NOMO-1 treated with dmso at 0.1 percent for 144 hours (cell line): ENCODE data around the gene NARS2.
"Not testable (repeated sequence)": the region's sequence is repeated elsewhere in the genome, so short reads cannot be mapped to it uniquely, and the experiment has no call there.

Source experiments
- DNase-seq: peaks from one replicate; lab custom pipeline; 2025; ENCODE audit not compliant: unreplicated experiment; lab: John Stamatoyannopoulos, UW

Gene NARS2

DNA sequence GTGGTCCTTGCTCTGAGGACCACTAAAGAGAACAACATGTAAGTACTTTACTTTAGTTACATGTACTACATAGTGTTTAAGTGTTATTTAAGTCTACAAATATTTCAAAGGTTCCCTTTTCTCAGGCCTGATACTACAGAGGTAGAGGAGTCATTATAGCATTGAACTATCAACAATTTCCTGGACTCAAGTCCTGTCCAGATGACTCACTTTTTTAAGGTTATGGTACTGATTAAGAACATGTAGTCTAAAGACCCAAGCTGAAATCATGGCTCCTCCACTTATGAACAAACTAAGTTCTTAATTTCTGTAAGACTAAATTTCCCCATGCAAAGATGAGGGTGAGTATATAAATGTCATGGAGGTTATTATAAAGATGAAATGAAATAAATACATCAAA, 74.7 kb downstream of the NARS2 start:
- no peak for DNase-seq

GRCh38 chr11:78497293-78497692, 77.4 kb downstream of the NARS2 start:
- no peak for DNase-seq

- DNase-seq, result no peak
Observed at GRCh38 chr11:78493413-78493975, 81.2 kb downstream of the NARS2 start.

- no peak for DNase-seq
Observed at GRCh38 chr11:78492973-78493372, 81.7 kb downstream of the NARS2 start.

- DNase-seq, result no peak
Observed at GRCh38 chr11:78489184-78489583, 85.5 kb downstream of the NARS2 start.

DNA sequence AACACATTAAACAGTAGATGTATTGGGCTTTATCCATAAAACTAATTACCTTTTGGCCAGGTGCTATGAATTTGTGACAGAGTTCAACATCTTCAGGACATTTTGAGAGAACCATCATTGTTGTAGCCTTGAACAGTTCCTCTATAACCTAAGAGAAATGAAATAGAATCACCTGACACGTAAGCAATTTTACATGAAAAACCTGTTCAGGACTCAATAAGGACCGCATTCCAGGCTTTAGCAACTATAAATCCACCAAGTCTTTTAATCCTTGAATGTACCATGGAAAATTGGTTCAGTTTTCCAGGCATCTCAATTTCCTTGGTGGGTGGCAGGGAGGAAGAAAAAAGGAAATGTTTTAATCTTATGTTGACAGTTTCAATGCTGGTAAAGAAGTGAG, 96.1 kb downstream of the NARS2 start:
- DNase-seq, result no peak

GRCh38 chr11:78476066-78476465, 98.6 kb downstream of the NARS2 start:
- DNase-seq, result no peak

GRCh38 chr11:78474451-78474850, 100.2 kb downstream of the NARS2 start:
- DNase-seq, result no peak

- DNase-seq, result no peak
Observed at GRCh38 chr11:78472905-78473304, 101.8 kb downstream of the NARS2 start.

GRCh38 chr11:78472382-78472781, 102.3 kb downstream of the NARS2 start:
- DNase-seq, result no peak

GRCh38 chr11:78470861-78471442, 103.7 kb downstream of the NARS2 start:
- DNase-seq, result no peak

DNA sequence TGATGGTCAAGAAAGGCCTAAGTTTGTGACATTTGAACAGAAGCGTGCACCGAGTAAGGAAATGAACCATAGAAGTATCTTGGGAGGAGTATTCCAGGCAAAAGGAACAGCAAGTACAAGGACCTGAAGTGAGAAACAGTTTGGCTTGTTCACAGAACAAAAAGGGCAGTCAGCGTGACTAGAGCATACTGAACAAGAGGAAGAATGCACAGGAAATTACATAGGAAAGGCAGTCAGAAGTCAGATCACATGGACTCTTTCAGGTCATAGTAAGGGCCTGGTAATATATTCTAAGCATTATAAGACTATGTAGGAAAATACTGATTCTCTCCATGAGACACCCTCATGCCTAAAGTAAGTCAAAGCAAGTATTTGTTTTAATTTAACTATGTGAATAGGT, 104.8 kb downstream of the NARS2 start:
- no peak for DNase-seq

DNA sequence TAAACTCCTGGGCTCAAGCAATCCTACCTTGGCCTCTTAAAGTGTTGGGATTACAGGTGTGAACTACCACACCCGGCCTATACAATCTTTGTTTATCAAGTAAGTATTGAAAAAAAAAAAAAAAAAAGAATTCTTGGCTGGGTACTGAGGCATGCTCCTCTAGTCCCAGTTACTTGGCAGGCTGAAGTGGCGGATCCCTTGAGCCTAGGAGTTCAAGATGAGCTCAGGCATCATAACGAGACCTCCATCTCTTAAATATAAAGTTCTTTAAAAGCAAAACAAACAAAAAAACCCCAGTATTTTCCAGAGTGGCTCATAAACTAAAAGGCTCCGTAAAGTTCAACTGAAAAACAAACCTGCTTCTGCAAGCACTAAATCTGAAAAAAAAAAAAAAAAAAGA, 106.7 kb downstream of the NARS2 start:
- no peak for DNase-seq

GRCh38 chr11:78467370-78467769, 107.3 kb downstream of the NARS2 start:
- DNase-seq, result no peak

- DNase-seq, result no peak
Observed at GRCh38 chr11:78465169-78465942, 109.3 kb downstream of the NARS2 start.

DNA sequence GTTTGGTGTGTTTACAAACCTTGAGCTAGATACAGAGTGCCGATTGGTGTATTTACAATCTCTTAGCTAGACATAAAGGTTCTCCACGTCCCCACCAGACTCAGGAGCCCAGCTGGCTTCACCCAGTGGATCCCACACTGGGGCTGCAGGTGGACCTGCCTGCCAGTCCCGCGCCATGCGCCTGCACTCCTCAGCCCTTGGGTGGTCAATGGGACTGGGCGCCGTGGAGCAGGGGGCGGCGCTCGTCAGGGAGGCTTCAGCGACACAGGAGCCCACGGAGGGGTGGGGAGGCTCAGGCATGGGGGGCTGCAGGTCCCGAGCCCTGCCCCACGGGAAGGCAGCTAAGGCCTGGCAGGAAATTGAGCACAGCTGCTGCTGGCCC, 109.9 kb downstream of the NARS2 start:
- not testable (repeated sequence) for DNase-seq

DNA sequence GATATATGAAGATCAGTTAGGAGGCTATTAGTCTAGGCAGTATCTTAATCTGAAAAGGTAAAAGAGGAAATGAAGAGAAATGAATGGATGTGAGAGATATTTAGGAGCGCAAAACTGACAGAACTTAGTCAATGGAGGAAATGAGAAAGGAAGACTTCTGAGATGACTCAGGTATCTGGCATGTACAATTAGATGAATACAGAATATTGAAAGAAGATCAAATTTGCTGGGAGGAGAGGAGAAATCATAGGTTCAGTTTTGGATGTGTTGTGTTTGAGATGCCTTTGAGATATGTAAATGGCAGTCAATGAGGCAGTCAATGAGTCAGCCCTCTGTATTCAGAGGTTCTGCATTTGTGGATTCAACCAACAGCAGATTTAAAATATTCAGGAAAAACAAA, 114.2 kb downstream of the NARS2 start:
- no peak for DNase-seq

GRCh38 chr11:78459738-78460137, 114.9 kb downstream of the NARS2 start:
- DNase-seq, result no peak

GRCh38 chr11:78457448-78457847, 117.2 kb downstream of the NARS2 start:
- no peak for DNase-seq

DNA sequence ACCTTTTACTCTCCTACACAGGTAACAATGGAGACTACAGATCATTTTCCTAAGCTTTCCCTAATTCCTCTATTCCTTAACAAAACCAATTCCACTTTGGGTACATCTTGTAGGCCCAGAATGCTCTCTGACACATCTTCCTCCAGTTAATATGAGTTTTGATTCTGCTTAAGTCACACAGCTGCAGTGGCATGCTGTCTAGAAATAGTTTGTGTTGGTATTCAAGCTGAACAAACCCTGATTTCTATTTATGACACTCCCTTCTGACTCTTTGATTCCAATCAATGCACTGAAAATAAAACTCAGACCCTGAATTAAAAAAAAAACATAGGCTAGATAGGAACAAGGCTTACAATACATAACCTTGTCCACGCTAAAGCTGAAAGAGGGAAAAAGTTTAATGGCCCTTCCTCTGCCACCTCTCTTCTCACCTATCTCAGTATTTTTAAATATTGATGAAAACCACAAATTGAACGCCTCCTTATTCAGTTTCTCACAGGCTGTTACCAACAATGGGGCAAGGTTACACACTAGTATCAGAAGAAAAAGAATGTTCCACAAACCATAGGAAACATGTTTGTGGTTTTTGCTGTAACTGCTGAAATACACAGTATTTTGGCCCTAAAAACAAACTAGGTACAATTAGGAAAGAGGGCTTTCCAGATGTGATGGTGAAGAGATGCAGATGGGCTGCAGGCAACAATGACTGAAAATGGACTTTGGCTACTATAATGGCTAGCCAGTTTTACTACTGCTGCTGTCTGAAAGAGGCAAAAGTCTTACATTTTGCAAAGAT, 121.3 kb downstream of the NARS2 start:
- DNase-seq, result no peak

- DNase-seq, result no peak
Observed at GRCh38 chr11:78451371-78452150, 123.1 kb downstream of the NARS2 start.
